PC-3 (cell line): ENCODE measurements around the gene TMEM139. TPM values are rescaled to one million over a fixed set of nuclear protein-coding genes. Genes with fewer than 3 reads are reported as not detected.
A peak's percentile ranks its signal among the peaks of the same experiment; 100 is the strongest.

Experiments used
- ATAC-seq: fragments of 200-7000 bp; cut with Tn5 transposase; 2 replicates; pipeline ENCODE4 v1.9.1; 2020; ENCODE audit warnings: mild to moderate bottlenecking, moderate library complexity
- BruUV-seq: library from RNA; stranded (reverse); fragments of 400-500 nt; replicated peaks from 2 replicates; lab custom pipeline; 2021; lab: Mats Ljungman, UMichigan
- CTCF ChIA-PET: fragments of 300-600 bp; sonication (Branson Sonifier 250); formaldehyde crosslinking; loops from one replicate; lab custom pipeline; 2022; ENCODE audit warnings: antibody characterized with exemption; lab: Charles Lee
- POLR2A ChIA-PET: fragments of 300-600 bp; sonication (Branson Sonifier 250); formaldehyde crosslinking; loops from one replicate; lab custom pipeline; 2022; ENCODE audit warnings: antibody characterized with exemption; ENCODE audit not compliant: unreplicated experiment; lab: Charles Lee
- DNase-seq: peaks from one replicate; pipeline ENCODE4 v3.0.0-alpha.2; 2015
- H2AFZ ChIP-seq: fragments of 300-600 bp; sonication (generic); 2 replicates; pipeline ENCODE4 v1.6.0; 2016; ENCODE audit warnings: antibody characterized with exemption, low read length
- H3F3A ChIP-seq: fragments of 300-600 bp; sonication (generic); one replicate; pipeline ENCODE4 v1.6.0; 2017; ENCODE audit warnings: antibody characterized with exemption, low read length, control low read depth, mild to moderate bottlenecking; ENCODE audit not compliant: unreplicated experiment
- H3K27ac ChIP-seq: fragments of 300-600 bp; sonication (generic); 2 replicates; pipeline ENCODE4 v1.5.1; 2016; ENCODE audit warnings: mild to moderate bottlenecking, low read length
- H3K27me3 ChIP-seq: fragments of 300-600 bp; sonication (generic); 2 replicates; pipeline ENCODE4 v1.6.1; 2016; ENCODE audit warnings: low read length, mixed read lengths
- H3K36me3 ChIP-seq: fragments of 300-600 bp; sonication (generic); 2 replicates; pipeline ENCODE4 v1.6.1; 2016; ENCODE audit warnings: low read depth, mixed run types, low read length, mixed read lengths
- H3K4me1 ChIP-seq: fragments of 300-600 bp; sonication (generic); 2 replicates; pipeline ENCODE4 v1.5.1; 2016; ENCODE audit warnings: low read length; ENCODE audit not compliant: insufficient read depth
- H3K4me2 ChIP-seq: fragments of 300-600 bp; sonication (generic); 2 replicates; pipeline ENCODE4 v1.6.0; 2016; ENCODE audit warnings: low read length
- H3K4me3 ChIP-seq: fragments of 300-600 bp; sonication (generic); 2 replicates; pipeline ENCODE4 v1.5.1; 2016; ENCODE audit warnings: mild to moderate bottlenecking, low read length, mixed read lengths
- H3K79me2 ChIP-seq: fragments of 300-600 bp; sonication (generic); 2 replicates; pipeline ENCODE4 v1.6.1; 2017; ENCODE audit warnings: low read length, mixed read lengths
- H3K9ac ChIP-seq: fragments of 300-600 bp; sonication (generic); 2 replicates; pipeline ENCODE4 v1.6.0; 2016; ENCODE audit warnings: mild to moderate bottlenecking, low read length
- H3K9me2 ChIP-seq: fragments of 300-600 bp; sonication (generic); replicated peaks from 2 replicates; pipeline ENCODE4 v1.6.1; 2016; ENCODE audit warnings: mixed run types, low read length, mixed read lengths
- H3K9me3 ChIP-seq: fragments of 300-600 bp; sonication (generic); 2 replicates; pipeline ENCODE4 v1.6.1; 2016; ENCODE audit warnings: low read length, mixed read lengths
- H4K20me1 ChIP-seq: fragments of 300-600 bp; sonication (generic); 2 replicates; pipeline ENCODE4 v1.6.1; 2016; ENCODE audit warnings: low read length, mixed read lengths
- CTCF ChIP-seq: fragments of 300-600 bp; sonication (generic); conservative IDR thresholded peaks from 2 replicates; pipeline ENCODE4 v1.5.1; 2017; ENCODE audit warnings: antibody characterized with exemption, low read depth, mild to moderate bottlenecking, low read length
- EZH2 ChIP-seq: fragments of 300-600 bp; sonication (generic); IDR thresholded peaks from one replicate; pipeline ENCODE4 v1.6.1; 2017; ENCODE audit warnings: antibody characterized with exemption, mild to moderate bottlenecking, low read length; ENCODE audit not compliant: unreplicated experiment
- EZH2phosphoT487 ChIP-seq: fragments of 300-600 bp; sonication (generic); IDR thresholded peaks from 2 replicates; pipeline ENCODE4 v1.6.1; 2018; ENCODE audit warnings: mild to moderate bottlenecking, antibody characterized with exemption, low read length, borderline replicate concordance
- intact Hi-C: fragments of 100-400 bp; cut with micrococcal nuclease; formaldehyde crosslinking; loops from 2 replicates; pipeline ENCODE4 v1.9.0; 2023
- total RNA-seq: library from RNA; depleted of rRNA; stranded (reverse); fragments of >200 nt; gene quantifications from 2 replicates; pipeline ENCODE4 v1.2.3, GENCODE V29; 2014

The TMEM139 gene
- total RNA-seq, 1 experiment from 2014 or later: 5.2 TPM

DNA sequence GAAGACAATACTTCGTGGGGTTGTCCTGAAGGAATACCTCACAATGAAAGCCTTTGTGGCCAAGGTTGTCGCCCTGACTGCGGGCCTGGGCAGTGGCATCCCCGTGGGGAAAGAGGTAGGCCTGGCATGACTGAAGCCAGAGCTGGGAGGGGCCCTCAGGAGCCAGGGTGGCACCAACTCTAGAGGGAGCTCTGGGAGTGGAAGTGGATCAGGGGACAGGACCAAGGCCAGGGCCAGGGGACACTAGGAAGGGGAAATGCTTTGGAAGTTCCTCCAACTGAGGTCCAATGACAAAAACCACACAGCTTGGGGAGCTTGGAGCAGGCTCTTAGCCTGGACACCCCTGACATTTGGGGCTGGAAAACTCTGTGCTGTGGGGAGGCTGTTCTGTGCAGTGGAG lies 37.0 kb downstream of the TMEM139 start:
- Histone ChIP-seq H3K27ac (no peak overlapping the region), H3K4me3 (no peak overlapping the region), H3F3A (no peaks in the 10 kb centered on the region), H3K9me3 (no peaks in the 10 kb centered on the region), H2AFZ (no peak overlapping the region), H3K27me3 (no peaks in the 10 kb centered on the region), H3K4me1 (peaks cover 33% of the 10 kb centered on the region), H3K9ac (no peak overlapping the region), H3K4me2 (no peak overlapping the region), H3K9me2 (no peaks in the 10 kb centered on the region), H4K20me1 (no peaks in the 10 kb centered on the region), H3K36me3 (no peaks in the 10 kb centered on the region), H3K79me2 (no peaks in the 10 kb centered on the region)
- intact Hi-C loops: no loop called here
- no TSS peak for BruUV-seq
- TF ChIP-seq CTCF: peak; percentile 62
- TF ChIP-seq EZH2phosphoT487: no peak
- DNase-seq (peak; percentile 48), ATAC-seq (peak; percentile 43)
- ChIA-PET POLR2A (no interaction called here), CTCF (no interaction called here)

GRCh38 chr7:143322760-143323633 lies 38.2 kb downstream of the TMEM139 start:
- no peaks in the 10 kb centered on the region for H4K20me1 ChIP-seq
- H3K4me1 ChIP-seq: peaks cover 33% of the 10 kb centered on the region
- no peak overlapping the region for H3K4me3 ChIP-seq
- BruUV-seq: no TSS peak
- no peaks in the 10 kb centered on the region for H3K9me3 ChIP-seq
- TF ChIP-seq CTCF: no peak
- no peak for TF ChIP-seq EZH2
- no peak for TF ChIP-seq EZH2phosphoT487
- H3K79me2 ChIP-seq: no peaks in the 10 kb centered on the region
- ChIA-PET POLR2A (no interaction called here), CTCF (no interaction called here)
- no peak for ATAC-seq
- no peaks in the 10 kb centered on the region for H3K9me2 ChIP-seq
- DNase-seq: no peak
- H3F3A ChIP-seq: no peaks in the 10 kb centered on the region
- H3K9ac ChIP-seq: no peak overlapping the region
- intact Hi-C loops: no loop called here
- H3K4me2 ChIP-seq: no peak overlapping the region
- H3K27ac ChIP-seq: no peak overlapping the region
- no peaks in the 10 kb centered on the region for H3K36me3 ChIP-seq
- H3K27me3 ChIP-seq: no peaks in the 10 kb centered on the region
- H2AFZ ChIP-seq: no peak overlapping the region

GRCh38 chr7:143323653-143324052 lies 38.9 kb downstream of the TMEM139 start:
- POLR2A ChIA-PET: no interaction called here
- ATAC-seq (no peak), DNase-seq (no peak)
- CTCF ChIA-PET: no interaction called here
- Histone ChIP-seq H3K4me2 (no peak overlapping the region), H2AFZ (no peak overlapping the region), H4K20me1 (no peaks in the 10 kb centered on the region), H3K4me3 (no peak overlapping the region), H3K27me3 (no peaks in the 10 kb centered on the region), H3K9me3 (no peaks in the 10 kb centered on the region), H3K9me2 (no peaks in the 10 kb centered on the region), H3F3A (no peaks in the 10 kb centered on the region), H3K4me1 (peaks cover 33% of the 10 kb centered on the region), H3K9ac (no peak overlapping the region), H3K79me2 (no peaks in the 10 kb centered on the region), H3K27ac (no peak overlapping the region), H3K36me3 (no peaks in the 10 kb centered on the region)
- BruUV-seq: no TSS peak
- intact Hi-C loops: no loop called here
- TF ChIP-seq EZH2: no peak
- no peak for TF ChIP-seq CTCF
- TF ChIP-seq EZH2phosphoT487: no peak
